IMR-90 (cell line): Measurements from ENCODE around the gene TNFRSF4.

Source experiments
- FOS ChIP-seq: fragments of 150-350 bp; IDR thresholded peaks from 2 replicates; pipeline ENCODE4 v1.6.1; 2016; ENCODE audit warnings: low read depth, low read length
- POLR2A ChIP-seq: IDR thresholded peaks from 2 replicates; pipeline ENCODE4 v1.6.1; 2012; ENCODE audit warnings: mild to moderate bottlenecking, low read depth, low read length
- RAD21 ChIP-seq: IDR thresholded peaks from 2 replicates; pipeline ENCODE4 v1.6.1; 2012; ENCODE audit warnings: low read length, improper control_type of control experiment
- RFX5 ChIP-seq: IDR thresholded peaks from 2 replicates; pipeline ENCODE4 v1.8.0; 2012; ENCODE audit warnings: low read depth, mild to moderate bottlenecking, low read length, moderate library complexity
- TF ChIP-seq, protein P1 (sequence below): conservative IDR thresholded peaks from 2 replicates; pipeline ENCODE4 v1.5.1; 2012; ENCODE audit warnings: mild to moderate bottlenecking, low read depth, low read length, improper control_type of control experiment
- TF ChIP-seq, protein P2 (sequence below): fragments of 150-350 bp; IDR thresholded peaks from 2 replicates; pipeline ENCODE4 v1.6.1; 2017; ENCODE audit warnings: mild to moderate bottlenecking, antibody characterized with exemption, low read length, low read depth

DNA sequence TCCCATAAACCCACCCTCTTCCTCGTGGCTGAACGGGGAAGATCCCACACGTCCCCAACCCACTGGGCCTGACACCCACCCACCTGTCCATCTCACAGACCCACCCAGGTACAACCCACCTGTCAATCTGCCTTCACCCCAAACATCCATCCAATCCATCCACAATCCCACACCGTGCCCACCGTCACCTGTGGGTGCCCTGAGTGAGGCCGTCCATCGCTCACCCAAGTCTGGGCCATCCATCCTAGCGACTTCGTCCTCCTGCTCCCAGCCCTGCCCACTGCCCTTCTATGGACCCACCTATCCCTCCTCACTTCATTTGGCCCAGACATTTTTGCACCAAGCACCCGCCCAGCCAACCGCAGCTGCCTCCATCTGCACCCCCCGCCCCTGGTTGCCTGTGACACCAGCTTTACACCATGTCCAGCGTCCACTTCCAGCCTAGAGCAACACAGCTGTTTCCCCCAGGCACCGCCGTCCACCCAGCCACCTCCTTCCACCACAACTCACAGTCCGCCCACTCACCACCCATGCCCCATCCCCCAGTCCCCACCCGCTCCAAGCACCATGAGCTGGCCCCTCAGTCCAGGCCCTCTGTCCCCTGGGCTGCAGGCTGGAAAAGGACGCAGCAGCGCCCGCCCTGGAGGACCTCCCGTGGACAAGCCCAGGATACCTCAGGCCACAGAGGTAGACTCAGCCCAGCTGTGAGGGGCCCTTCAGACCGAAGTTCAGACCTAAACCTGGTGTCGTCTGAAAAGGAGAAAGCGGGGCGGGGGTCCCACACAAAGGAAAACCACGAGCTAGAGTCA is 32.6 kb downstream of the TNFRSF4 start:
- TF ChIP-seq RAD21, result no peak
- no peak for TF ChIP-seq RFX5
- TF ChIP-seq, protein P1, sequence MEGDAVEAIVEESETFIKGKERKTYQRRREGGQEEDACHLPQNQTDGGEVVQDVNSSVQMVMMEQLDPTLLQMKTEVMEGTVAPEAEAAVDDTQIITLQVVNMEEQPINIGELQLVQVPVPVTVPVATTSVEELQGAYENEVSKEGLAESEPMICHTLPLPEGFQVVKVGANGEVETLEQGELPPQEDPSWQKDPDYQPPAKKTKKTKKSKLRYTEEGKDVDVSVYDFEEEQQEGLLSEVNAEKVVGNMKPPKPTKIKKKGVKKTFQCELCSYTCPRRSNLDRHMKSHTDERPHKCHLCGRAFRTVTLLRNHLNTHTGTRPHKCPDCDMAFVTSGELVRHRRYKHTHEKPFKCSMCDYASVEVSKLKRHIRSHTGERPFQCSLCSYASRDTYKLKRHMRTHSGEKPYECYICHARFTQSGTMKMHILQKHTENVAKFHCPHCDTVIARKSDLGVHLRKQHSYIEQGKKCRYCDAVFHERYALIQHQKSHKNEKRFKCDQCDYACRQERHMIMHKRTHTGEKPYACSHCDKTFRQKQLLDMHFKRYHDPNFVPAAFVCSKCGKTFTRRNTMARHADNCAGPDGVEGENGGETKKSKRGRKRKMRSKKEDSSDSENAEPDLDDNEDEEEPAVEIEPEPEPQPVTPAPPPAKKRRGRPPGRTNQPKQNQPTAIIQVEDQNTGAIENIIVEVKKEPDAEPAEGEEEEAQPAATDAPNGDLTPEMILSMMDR, result no peak
- TF ChIP-seq, protein P2, sequence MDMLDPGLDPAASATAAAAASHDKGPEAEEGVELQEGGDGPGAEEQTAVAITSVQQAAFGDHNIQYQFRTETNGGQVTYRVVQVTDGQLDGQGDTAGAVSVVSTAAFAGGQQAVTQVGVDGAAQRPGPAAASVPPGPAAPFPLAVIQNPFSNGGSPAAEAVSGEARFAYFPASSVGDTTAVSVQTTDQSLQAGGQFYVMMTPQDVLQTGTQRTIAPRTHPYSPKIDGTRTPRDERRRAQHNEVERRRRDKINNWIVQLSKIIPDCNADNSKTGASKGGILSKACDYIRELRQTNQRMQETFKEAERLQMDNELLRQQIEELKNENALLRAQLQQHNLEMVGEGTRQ, result no peak
- TF ChIP-seq POLR2A, result no peak
- TF ChIP-seq FOS, result no peak
